ENCODE data around the gene MAJIN. TPM values are rescaled to one million over a fixed set of nuclear protein-coding genes. Genes with fewer than 3 reads are reported as not detected.

MAJIN gene
- total and polyA plus RNA-seq, 3 experiments from 2014 or later, result not detected

DNA sequence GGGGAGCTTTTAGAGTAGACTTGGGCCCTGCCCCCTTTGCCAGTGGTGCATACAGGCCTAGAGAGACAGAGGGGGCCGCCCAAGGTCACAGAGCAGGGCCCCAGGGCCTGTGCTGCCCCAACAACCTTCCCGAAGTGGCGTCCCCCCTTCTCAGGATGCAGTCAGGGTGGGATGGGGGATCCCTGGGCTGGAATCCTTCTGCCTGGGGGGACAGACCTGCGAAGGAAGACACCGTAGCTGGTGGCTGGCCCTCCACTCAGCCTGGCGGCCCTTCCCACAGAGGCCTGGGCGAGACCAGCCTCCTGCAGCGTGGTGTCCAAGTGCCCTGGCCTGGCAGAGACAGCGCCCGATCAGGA is 79.1 kb downstream of the MAJIN start:
- peaks cover 5 to 11% (median 7%) of the 10 kb centered on the region in 3 donors for H3K4me1 Mint-ChIP-seq
- no peak overlapping the region for H3K27ac Mint-ChIP-seq
- Histone ChIP-seq H3K4me1 (ENCODE audit: insufficient read depth, low read length) (peaks cover 11% of the 10 kb centered on the region), H3K27ac (ENCODE audit: low read depth, low read length) (no peak overlapping the region), H3K27me3 (ENCODE audit: insufficient read depth, low read length, poor library complexity, severe bottlenecking) (no peaks in the 10 kb centered on the region), H3K9me3 (ENCODE audit: low read length) (no peaks in the 10 kb centered on the region), H3K4me3 (ENCODE audit: low read length) (no peak overlapping the region), H3K36me3 (ENCODE audit: insufficient read depth, low read length) (peaks cover 6% of the 10 kb centered on the region)
- no peaks in the 10 kb centered on the region for H3K27me3 Mint-ChIP-seq
- no peak for DNase-seq
- CTCF ChIA-PET, result interaction anchor here (1.1 to 29.6 kb wide), 4 partner anchors 13 to 104 kb away, joined by 3 to 1256 read pairs (median 26); partner anchors contain the start of genes CDC42BPG and EHD1
- no peak overlapping the region for H3K4me3 Mint-ChIP-seq
- no peaks in the 10 kb centered on the region for H3K9me3 Mint-ChIP-seq
- POLR2A ChIA-PET, result interaction anchor here (0.6 kb wide), 2 partner anchors 15 to 132 kb away, joined by 3 to 9 read pairs; no protein-coding TSS in a partner anchor
- peaks cover 0 to 27% (median 0%) of the 10 kb centered on the region in 3 donors for H3K36me3 Mint-ChIP-seq

DNA sequence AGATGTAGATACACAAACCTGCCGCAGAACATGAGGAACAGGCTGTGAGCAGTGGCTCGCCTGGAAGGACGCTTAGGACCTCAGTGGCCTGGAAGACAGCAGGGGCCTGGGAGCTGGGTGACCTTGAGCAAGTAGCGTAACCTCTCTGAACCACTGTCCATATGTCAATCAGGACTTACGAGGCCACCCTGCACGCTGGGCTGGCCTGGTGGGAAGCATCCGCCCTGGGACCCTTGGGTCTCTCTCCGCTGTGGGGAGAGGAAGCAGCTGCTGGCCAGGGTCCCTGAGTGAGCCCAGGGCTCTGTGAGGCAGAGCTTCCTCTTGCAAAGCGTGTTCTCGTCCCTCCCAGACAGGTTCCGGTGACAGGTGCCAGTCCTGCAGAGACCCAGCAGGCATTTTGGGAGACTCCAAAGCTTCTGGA is 79.5 kb downstream of the MAJIN start:
- peak overlapping the region in 2 of 8 donors; percentile 56 to 80 for H3K27ac Mint-ChIP-seq

GRCh38 chr11:64891880-64892279 is 80.0 kb downstream of the MAJIN start:
- no peaks in the 10 kb centered on the region for H3K9me3 Mint-ChIP-seq
- H3K4me3 Mint-ChIP-seq, result peak overlapping the region in 1 of 7 donors; percentile 49
- peak overlapping the region in 2 of 8 donors; percentile 56 to 80 for H3K27ac Mint-ChIP-seq
- Histone ChIP-seq H3K27ac (ENCODE audit: low read depth, low read length) (no peak overlapping the region), H3K27me3 (ENCODE audit: insufficient read depth, low read length, poor library complexity, severe bottlenecking) (no peaks in the 10 kb centered on the region), H3K36me3 (ENCODE audit: insufficient read depth, low read length) (no peaks in the 10 kb centered on the region), H3K4me3 (ENCODE audit: low read length) (no peak overlapping the region), H3K9me3 (ENCODE audit: low read length) (no peaks in the 10 kb centered on the region), H3K4me1 (ENCODE audit: insufficient read depth, low read length) (peaks cover 17% of the 10 kb centered on the region)
- POLR2A ChIA-PET, result no interaction called here
- DNase-seq, result no peak
- H3K4me1 Mint-ChIP-seq, result peaks cover 11 to 16% (median 12%) of the 10 kb centered on the region in 3 donors
- H3K27me3 Mint-ChIP-seq, result no peaks in the 10 kb centered on the region
- CTCF ChIA-PET, result interaction anchor here (0.7 to 29.6 kb wide), 4 partner anchors 12 to 57 kb away, joined by 3 to 1256 read pairs (median 26); partner anchors contain the start of genes CDC42BPG and EHD1
- peaks cover 0 to 18% (median 0%) of the 10 kb centered on the region in 3 donors for H3K36me3 Mint-ChIP-seq

More for the DNA sequence above, 79.5 kb downstream of the MAJIN start:
- H3K9me3 Mint-ChIP-seq, result no peaks in the 10 kb centered on the region
- H3K4me1 Mint-ChIP-seq, result peaks cover 8 to 13% (median 9%) of the 10 kb centered on the region in 3 donors
- Histone ChIP-seq H3K27me3 (ENCODE audit: insufficient read depth, low read length, poor library complexity, severe bottlenecking) (no peaks in the 10 kb centered on the region), H3K9me3 (ENCODE audit: low read length) (no peaks in the 10 kb centered on the region), H3K4me1 (ENCODE audit: insufficient read depth, low read length) (peaks cover 15% of the 10 kb centered on the region), H3K27ac (ENCODE audit: low read depth, low read length) (no peak overlapping the region), H3K36me3 (ENCODE audit: insufficient read depth, low read length) (peaks cover 2% of the 10 kb centered on the region), H3K4me3 (ENCODE audit: low read length) (no peak overlapping the region)
- H3K4me3 Mint-ChIP-seq, result no peak overlapping the region
- DNase-seq, result no peak
- ChIA-PET POLR2A (interaction anchor here (0.6 kb wide), 2 partner anchors 14 to 133 kb away, joined by 3 to 9 read pairs; no protein-coding TSS in a partner anchor), CTCF (interaction anchor here (0.7 to 29.6 kb wide), 4 partner anchors 12 to 58 kb away, joined by 3 to 1256 read pairs (median 26); partner anchors contain the start of genes CDC42BPG and EHD1)
- H3K36me3 Mint-ChIP-seq, result peaks cover 0 to 24% (median 0%) of the 10 kb centered on the region in 3 donors
- no peaks in the 10 kb centered on the region for H3K27me3 Mint-ChIP-seq

GRCh38 chr11:64891215-64891848 is 80.6 kb downstream of the MAJIN start:
- no peak overlapping the region for H3K4me3 ChIP-seq (ENCODE audit: low read length)
- no peaks in the 10 kb centered on the region for H3K27me3 ChIP-seq (ENCODE audit: insufficient read depth, low read length, poor library complexity, severe bottlenecking)
- DNase-seq, result no peak
- H3K9me3 ChIP-seq (ENCODE audit: low read length), result no peaks in the 10 kb centered on the region
- H3K27ac Mint-ChIP-seq, result peak overlapping the region in 1 of 8 donors; percentile 56
- H3K36me3 ChIP-seq (ENCODE audit: insufficient read depth, low read length), result no peaks in the 10 kb centered on the region
- H3K4me3 Mint-ChIP-seq, result no peak overlapping the region
- H3K27ac ChIP-seq (ENCODE audit: low read depth, low read length), result no peak overlapping the region
- H3K9me3 Mint-ChIP-seq, result no peaks in the 10 kb centered on the region
- peaks cover 11 to 16% (median 12%) of the 10 kb centered on the region in 3 donors for H3K4me1 Mint-ChIP-seq
- peaks cover 0 to 14% (median 0%) of the 10 kb centered on the region in 3 donors for H3K36me3 Mint-ChIP-seq
- ChIA-PET POLR2A (no interaction called here), CTCF (interaction anchor here (0.7 to 29.6 kb wide), 5 partner anchors 11 to 57 kb away, joined by 3 to 1256 read pairs (median 7); partner anchors contain the start of genes CDC42BPG and EHD1)
- H3K27me3 Mint-ChIP-seq, result no peaks in the 10 kb centered on the region
- peaks cover 17% of the 10 kb centered on the region for H3K4me1 ChIP-seq (ENCODE audit: insufficient read depth, low read length)

DNA sequence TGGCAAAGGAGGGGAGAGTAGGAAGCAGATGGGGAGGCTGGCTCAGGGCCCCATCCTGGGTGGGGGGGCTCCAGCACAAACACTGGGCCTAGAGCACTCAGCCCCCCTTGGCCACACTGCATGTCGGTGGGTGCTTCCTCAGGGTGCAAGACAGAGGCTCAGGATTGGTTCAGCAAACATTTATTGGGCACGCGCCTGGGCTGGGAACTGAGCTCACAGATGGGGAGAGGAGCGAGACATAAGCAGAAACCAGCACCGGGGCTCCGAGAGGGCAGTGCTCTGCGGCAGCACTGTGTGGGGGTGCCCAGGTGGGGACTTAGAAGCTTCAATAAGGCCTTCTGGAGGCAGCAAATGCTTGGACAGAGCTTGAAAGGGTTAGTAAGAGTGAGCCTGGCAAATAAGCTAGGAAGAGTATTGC is 81.4 kb downstream of the MAJIN start:
- POLR2A ChIA-PET, result no interaction called here
- no peak for DNase-seq
- Mint-ChIP-seq H3K27ac (no peak overlapping the region), H3K4me1 (peaks cover 17 to 24% (median 18%) of the 10 kb centered on the region in 3 donors), H3K36me3 (peaks cover 0 to 6% (median 0%) of the 10 kb centered on the region in 3 donors), H3K27me3 (no peaks in the 10 kb centered on the region), H3K9me3 (no peaks in the 10 kb centered on the region), H3K4me3 (peak overlapping the region in 2 of 7 donors; percentile 5 to 42)
- no peak overlapping the region for H3K27ac ChIP-seq (ENCODE audit: low read depth, low read length)
- CTCF ChIA-PET, result interaction anchor here (1.8 to 29.6 kb wide), 2 partner anchors 16 to 36 kb away, joined by 5 to 1256 read pairs; partner anchors contain the start of gene CDC42BPG
- H3K4me3 ChIP-seq (ENCODE audit: low read length), result no peak overlapping the region
- peaks cover 22% of the 10 kb centered on the region for H3K4me1 ChIP-seq (ENCODE audit: insufficient read depth, low read length)
- no peaks in the 10 kb centered on the region for H3K9me3 ChIP-seq (ENCODE audit: low read length)
- no peaks in the 10 kb centered on the region for H3K27me3 ChIP-seq (ENCODE audit: insufficient read depth, low read length, poor library complexity, severe bottlenecking)
- no peaks in the 10 kb centered on the region for H3K36me3 ChIP-seq (ENCODE audit: insufficient read depth, low read length)

DNA sequence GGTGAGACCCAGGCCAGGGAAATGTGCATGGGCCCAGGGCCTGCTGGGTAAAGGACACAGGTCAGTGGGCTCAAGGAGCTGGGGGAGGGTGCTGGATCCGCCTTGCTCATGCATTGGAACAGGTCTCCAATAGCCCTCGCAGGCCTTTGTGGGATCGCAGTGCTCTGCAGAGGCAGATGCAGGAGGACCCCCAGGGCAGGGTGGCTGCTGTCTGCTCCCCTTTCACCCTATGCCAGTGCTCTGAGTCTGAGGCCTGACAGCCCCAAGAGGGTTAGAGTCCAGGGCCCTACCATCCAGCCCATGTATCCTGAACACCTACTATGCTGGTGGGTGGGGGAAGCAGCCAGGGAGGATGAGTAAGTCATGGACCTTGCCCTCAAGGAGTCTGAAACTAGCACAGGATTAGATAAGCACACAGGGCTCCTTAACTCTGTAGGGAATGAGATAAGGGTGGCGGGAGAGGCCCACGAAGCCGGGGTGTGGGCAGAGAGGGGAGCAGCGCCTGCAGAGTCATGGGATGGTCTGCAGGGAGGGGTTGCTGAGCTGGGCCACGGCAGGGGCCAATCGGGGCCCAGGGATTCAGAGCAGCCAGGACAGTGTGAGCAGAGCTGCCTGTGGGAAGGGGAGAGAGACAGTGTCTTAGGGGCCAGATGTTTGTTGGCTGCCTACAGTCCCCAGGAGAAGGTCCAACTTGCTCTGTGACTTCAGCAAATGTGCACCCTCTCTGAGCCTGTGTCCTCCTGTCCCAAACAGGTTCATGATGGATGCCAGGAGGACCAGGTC is 83.0 kb downstream of the MAJIN start:
- H3K9me3 Mint-ChIP-seq, result no peaks in the 10 kb centered on the region
- no peak for DNase-seq
- Histone ChIP-seq H3K27me3 (ENCODE audit: insufficient read depth, low read length, poor library complexity, severe bottlenecking) (no peaks in the 10 kb centered on the region), H3K9me3 (ENCODE audit: low read length) (no peaks in the 10 kb centered on the region), H3K27ac (ENCODE audit: low read depth, low read length) (peak overlapping the region; percentile 75), H3K4me3 (ENCODE audit: low read length) (no peak overlapping the region), H3K4me1 (ENCODE audit: insufficient read depth, low read length) (peaks cover 29% of the 10 kb centered on the region), H3K36me3 (ENCODE audit: insufficient read depth, low read length) (no peaks in the 10 kb centered on the region)
- H3K27me3 Mint-ChIP-seq, result no peaks in the 10 kb centered on the region
- H3K36me3 Mint-ChIP-seq, result no peaks in the 10 kb centered on the region
- H3K4me1 Mint-ChIP-seq, result peaks cover 20 to 31% (median 24%) of the 10 kb centered on the region in 3 donors
- POLR2A ChIA-PET, result interaction anchor here (1.0 to 1.9 kb wide), 3 partner anchors 10 to 35 kb away, joined by 7 to 12 read pairs (median 8); partner anchors contain the start of gene EHD1
- CTCF ChIA-PET, result interaction anchor here (3.3 to 29.6 kb wide), 2 partner anchors 11 to 34 kb away, joined by 24 to 1256 read pairs; partner anchors contain the start of genes CDC42BPG and EHD1
- peak overlapping the region in 1 of 7 donors; percentile 42 for H3K4me3 Mint-ChIP-seq
- no peak overlapping the region for H3K27ac Mint-ChIP-seq

DNA sequence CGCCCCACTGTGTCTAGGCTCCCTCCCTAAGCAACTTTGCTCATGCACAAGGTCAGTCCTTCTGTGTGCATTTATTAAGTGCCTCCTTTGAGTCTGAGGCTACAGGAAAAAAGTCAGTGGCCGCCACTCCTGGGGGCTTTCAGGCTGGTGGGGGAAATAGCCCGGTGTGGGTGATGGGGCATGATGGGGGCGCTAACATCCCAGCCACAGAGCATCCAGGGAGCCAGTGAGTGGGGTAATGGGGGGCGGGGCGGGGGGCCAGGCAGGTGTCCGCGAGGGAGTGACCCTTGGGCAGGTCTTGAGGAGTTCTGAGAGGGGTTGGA is 83.5 kb downstream of the MAJIN start:
- no peaks in the 10 kb centered on the region for H3K9me3 Mint-ChIP-seq
- H3K27me3 ChIP-seq (ENCODE audit: insufficient read depth, low read length, poor library complexity, severe bottlenecking), result no peaks in the 10 kb centered on the region
- H3K9me3 ChIP-seq (ENCODE audit: low read length), result no peaks in the 10 kb centered on the region
- H3K4me3 Mint-ChIP-seq, result peak overlapping the region in 6 of 7 donors; percentile 73 to 87 (median 79)
- ChIA-PET CTCF (interaction anchor here (0.6 to 29.6 kb wide), 7 partner anchors 8 to 34 kb away, joined by 3 to 1256 read pairs (median 4); partner anchors contain the start of genes ATG2A, CDC42BPG and EHD1), POLR2A (interaction anchor here (0.5 to 1.9 kb wide), 10 partner anchors 10 to 109 kb away, joined by 3 to 12 read pairs (median 6); partner anchors contain the start of gene EHD1)
- no peaks in the 10 kb centered on the region for H3K27me3 Mint-ChIP-seq
- no peaks in the 10 kb centered on the region for H3K36me3 Mint-ChIP-seq
- H3K27ac Mint-ChIP-seq, result peak overlapping the region in 3 of 8 donors; percentile 26 to 94 (median 68)
- H3K4me1 Mint-ChIP-seq, result peaks cover 22 to 36% (median 24%) of the 10 kb centered on the region in 3 donors
- no peaks in the 10 kb centered on the region for H3K36me3 ChIP-seq (ENCODE audit: insufficient read depth, low read length)
- DNase-seq, result no peak
- peak overlapping the region; percentile 75 for H3K27ac ChIP-seq (ENCODE audit: low read depth, low read length)
- H3K4me1 ChIP-seq (ENCODE audit: insufficient read depth, low read length), result peaks cover 29% of the 10 kb centered on the region
- peak overlapping the region; percentile 60 for H3K4me3 ChIP-seq (ENCODE audit: low read length)
